ENCODE measurements around the gene PSKH1.
A peak's percentile ranks its signal among the peaks of the same experiment; 100 is the strongest.

The PSKH1 gene

GRCh38 chr16:67868290-67868689, 24.8 kb upstream of the PSKH1 start:
- no peak overlapping the region for H3K4me3 ChIP-seq (ENCODE audit: low read depth, low read length)
- DNase-seq (ENCODE audit: low read depth) = no peak
- TF ChIP-seq CTCF (IDR thresholded peaks at IDR 0.05; ENCODE audit: control insufficient read depth, extremely low read depth, insufficient read depth) = no peak

GRCh38 chr16:67869653-67870052, 23.4 kb upstream of the PSKH1 start:
- DNase-seq (ENCODE audit: low read depth) = no peak
- TF ChIP-seq CTCF (IDR thresholded peaks at IDR 0.05; ENCODE audit: control insufficient read depth, extremely low read depth, insufficient read depth) = no peak

GRCh38 chr16:67871256-67871655, 21.8 kb upstream of the PSKH1 start:
- no peak for TF ChIP-seq CTCF (IDR thresholded peaks at IDR 0.05; ENCODE audit: control insufficient read depth, extremely low read depth, insufficient read depth)
- no peak for DNase-seq (ENCODE audit: low read depth)
- no peak overlapping the region for H3K4me3 ChIP-seq (ENCODE audit: low read depth, low read length)

More at GRCh38 chr16:67869653-67870052, 23.4 kb upstream of the PSKH1 start:
- H3K4me3 ChIP-seq (ENCODE audit: low read depth, low read length) = no peak overlapping the region

- DNase-seq (ENCODE audit: low read depth) = no peak
- peak overlapping the region; percentile 85 for H3K4me3 ChIP-seq (ENCODE audit: low read depth, low read length)
- no peak for TF ChIP-seq CTCF (IDR thresholded peaks at IDR 0.05; ENCODE audit: control insufficient read depth, extremely low read depth, insufficient read depth)
Measured at GRCh38 chr16:67872131-67872630, 20.9 kb upstream of the PSKH1 start.

- DNase-seq (ENCODE audit: low read depth) = peak; percentile 37
- no peak for TF ChIP-seq CTCF (IDR thresholded peaks at IDR 0.05; ENCODE audit: control insufficient read depth, extremely low read depth, insufficient read depth)
- H3K4me3 ChIP-seq (ENCODE audit: low read depth, low read length) = peak within 1 kb of the TSS; percentile 85
Measured at GRCh38 chr16:67872631-67873434, 20.2 kb upstream of the PSKH1 start, which contains the start of gene EDC4. TSS of gene EDC4 (plus strand) at chr16:67873052. CDS start at chr16:67873262, 210 bp downstream.

GRCh38 chr16:67873435-67874370, 19.4 kb upstream of the PSKH1 start:
- DNase-seq (ENCODE audit: low read depth) = no peak
- peak overlapping the region; percentile 85 for H3K4me3 ChIP-seq (ENCODE audit: low read depth, low read length)
- no peak for TF ChIP-seq CTCF (IDR thresholded peaks at IDR 0.05; ENCODE audit: control insufficient read depth, extremely low read depth, insufficient read depth)
